NB4 (cell line): ENCODE results near the gene ATP6V1C2.

Source experiments
- CTCF ChIP-seq: IDR thresholded peaks from one replicate; pipeline ENCODE4 v1.5.1; 2012; ENCODE audit warnings: low read depth, low read length
- MYC ChIP-seq: IDR thresholded peaks from 2 replicates; pipeline ENCODE4 v1.6.1; 2011; ENCODE audit warnings: low read depth, low read length
- POLR2A ChIP-seq: IDR thresholded peaks from 2 replicates; pipeline ENCODE4 v1.6.1; 2011; ENCODE audit warnings: mild to moderate bottlenecking; ENCODE audit not compliant: insufficient read length; ENCODE audit errors: extremely low read depth

DNA sequence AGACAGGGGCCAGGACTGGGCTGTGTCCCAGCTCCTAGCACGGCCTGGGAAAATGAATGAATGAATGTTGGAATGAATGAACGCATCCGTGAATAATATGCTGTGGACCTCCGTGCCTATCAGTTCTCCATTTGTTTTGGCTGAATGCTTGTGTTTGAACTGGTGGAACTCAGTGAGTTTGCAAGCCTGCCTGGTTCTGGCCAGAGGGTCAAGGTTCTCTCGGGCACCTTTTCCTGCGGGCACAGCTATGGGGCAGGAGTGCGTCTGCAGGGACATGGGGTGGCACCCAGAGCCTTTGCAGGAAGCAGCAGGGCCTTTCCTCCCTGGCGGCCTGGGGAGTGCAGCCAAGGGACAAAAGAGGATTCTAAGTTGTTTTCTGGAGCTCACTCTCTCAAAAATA lies 108.8 kb downstream of the ATP6V1C2 start:
- TF ChIP-seq POLR2A (no peak), CTCF (no peak), MYC (no peak)
